GM23338 (cell line): ENCODE data around the gene TMEM59. TPM values are rescaled to one million over a fixed set of nuclear protein-coding genes. Genes with fewer than 3 reads are reported as not detected.
"Not testable (repeated sequence)": the region's sequence is repeated elsewhere in the genome, so short reads cannot be mapped to it uniquely, and the experiment has no call there.

ENCODE experiments used
- ATAC-seq: fragments of 200-7000 bp; cut with Tn5 transposase; 3 replicates; pipeline ENCODE4 v1.9.1; 2020
- DNase-seq: peaks from one replicate; pipeline ENCODE4 v3.0.0-alpha.2; 2015; ENCODE audit warnings: low spot score
- H2AFZ ChIP-seq: fragments of 200-600 bp; sonication (generic); 2 replicates; pipeline ENCODE4 v1.8.0; 2016; ENCODE audit warnings: antibody characterized with exemption, mild to moderate bottlenecking, moderate library complexity
- H3F3A ChIP-seq: fragments of 200-600 bp; sonication (generic); replicated peaks from 2 replicates; pipeline ENCODE4 v1.8.0; 2017; ENCODE audit warnings: antibody characterized with exemption, mixed run types, low read depth
- H3K27ac ChIP-seq: fragments of 200-600 bp; sonication (generic); 2 replicates; pipeline ENCODE4 v1.6.1; 2016; ENCODE audit warnings: low read depth
- H3K27me3 ChIP-seq: fragments of 200-600 bp; sonication (generic); 2 replicates; pipeline ENCODE4 v1.8.0; 2016; ENCODE audit warnings: mild to moderate bottlenecking, mixed run types, moderate library complexity; ENCODE audit not compliant: insufficient read depth
- H3K36me3 ChIP-seq: fragments of 200-600 bp; sonication (generic); 2 replicates; pipeline ENCODE4 v1.8.0; 2016; ENCODE audit warnings: mild to moderate bottlenecking; ENCODE audit not compliant: insufficient read depth
- H3K4me1 ChIP-seq: fragments of 200-600 bp; sonication (generic); 2 replicates; pipeline ENCODE4 v1.8.0; 2016; ENCODE audit warnings: mild to moderate bottlenecking, moderate library complexity; ENCODE audit not compliant: insufficient read depth
- H3K4me2 ChIP-seq: fragments of 200-600 bp; sonication (generic); 2 replicates; pipeline ENCODE4 v1.7.1; 2017; ENCODE audit warnings: mixed run types
- H3K4me3 ChIP-seq: fragments of 200-600 bp; sonication (generic); 2 replicates; pipeline ENCODE4 v1.6.1; 2016; ENCODE audit warnings: mixed run types
- H3K79me2 ChIP-seq: fragments of 200-600 bp; sonication (generic); replicated peaks from 2 replicates; pipeline ENCODE4 v1.8.0; 2017; ENCODE audit warnings: mild to moderate bottlenecking; ENCODE audit not compliant: insufficient read depth
- H3K9me2 ChIP-seq: fragments of 200-600 bp; sonication (generic); 2 replicates; pipeline ENCODE4 v1.8.0; 2017; ENCODE audit not compliant: insufficient read depth
- H4K20me1 ChIP-seq: fragments of 200-600 bp; sonication (generic); replicated peaks from 2 replicates; pipeline ENCODE4 v1.8.0; 2017; ENCODE audit warnings: mild to moderate bottlenecking; ENCODE audit not compliant: insufficient read depth
- H3K27ac Mint-ChIP-seq: 2 replicates; pipeline ENCODE4 v1.8.0; 2020; ENCODE audit warnings: inconsistent platforms, mild to moderate bottlenecking, moderate library complexity, mixed read lengths
- H3K27me3 Mint-ChIP-seq: 3 replicates; pipeline ENCODE4 v1.8.0; 2022; ENCODE audit warnings: low read depth, mild to moderate bottlenecking, moderate library complexity, mixed read lengths, inconsistent platforms; ENCODE audit not compliant: insufficient read depth, poor library complexity
- H3K36me3 Mint-ChIP-seq: 3 replicates; pipeline ENCODE4 v1.8.0; 2021; ENCODE audit warnings: low read depth, mild to moderate bottlenecking, inconsistent platforms, moderate library complexity, mixed read lengths
- H3K4me1 Mint-ChIP-seq: 3 replicates; pipeline ENCODE4 v1.8.0; 2020; ENCODE audit warnings: mild to moderate bottlenecking, inconsistent platforms, mixed read lengths
- H3K4me3 Mint-ChIP-seq: 3 replicates; pipeline ENCODE4 v1.8.0; 2021; ENCODE audit warnings: moderate library complexity, mild to moderate bottlenecking, inconsistent platforms, mixed read lengths
- H3K9me3 Mint-ChIP-seq: 3 replicates; pipeline ENCODE4 v1.8.0; 2020; ENCODE audit warnings: moderate library complexity, mild to moderate bottlenecking, inconsistent platforms, mixed read lengths
- CTCF ChIP-seq, 2 experiments: fragments of 200-600 bp in 1 of 2; sonication (generic) in 1 of 2; conservative IDR thresholded peaks; 2 replicates each; pipeline versions ENCODE4 v1.5.1 to v1.6.1; 2016 to 2017; ENCODE audit warnings: antibody characterized with exemption in 2 of 2, low read depth in 2 of 2, mild to moderate bottlenecking in 2 of 2, moderate library complexity in 1 of 2
- EZH2 ChIP-seq: fragments of 200-600 bp; sonication (generic); IDR thresholded peaks from one replicate; pipeline ENCODE4 v1.8.0; 2017; ENCODE audit warnings: antibody characterized with exemption, mild to moderate bottlenecking, low read depth; ENCODE audit not compliant: unreplicated experiment
- EZH2phosphoT487 ChIP-seq: fragments of 200-600 bp; sonication (generic); IDR thresholded peaks from one replicate; pipeline ENCODE4 v1.8.1; 2018; ENCODE audit warnings: antibody characterized with exemption; ENCODE audit not compliant: unreplicated experiment
- NANOG ChIP-seq: IDR thresholded peaks from 2 replicates; pipeline ENCODE4 v1.6.1; 2016; ENCODE audit warnings: antibody characterized with exemption, borderline replicate concordance
- POLR2AphosphoS5 ChIP-seq: IDR thresholded peaks from 2 replicates; pipeline ENCODE4 v1.6.1; 2016; ENCODE audit warnings: antibody characterized with exemption, low read depth
- REST ChIP-seq: IDR thresholded peaks from one replicate; pipeline ENCODE4 v1.6.1; 2018; ENCODE audit warnings: antibody characterized with exemption; ENCODE audit not compliant: unreplicated experiment
- STAT1 ChIP-seq: IDR thresholded peaks from one replicate; pipeline ENCODE4 v1.6.1; 2016; ENCODE audit warnings: antibody characterized with exemption; ENCODE audit not compliant: unreplicated experiment
- ZNF114 ChIP-seq: fragments of 250-450 bp; sonication (Bioruptor Pico); IDR thresholded peaks from 2 replicates; pipeline ENCODE4 v1.5.0; 2020; ENCODE audit warnings: mild to moderate bottlenecking, moderate library complexity
- ZNF331 ChIP-seq: fragments of 250-450 bp; sonication (Bioruptor Pico); IDR thresholded peaks from 2 replicates; pipeline ENCODE4 v1.5.0; 2020; ENCODE audit warnings: low read depth, mild to moderate bottlenecking, moderate library complexity
- ZNF462 ChIP-seq: fragments of 250-450 bp; sonication (Bioruptor Pico); IDR thresholded peaks from 2 replicates; pipeline ENCODE4 v1.5.0; 2020; ENCODE audit warnings: mild to moderate bottlenecking, moderate library complexity
- polyA plus RNA-seq: library from polyadenylated mRNA; unstranded; fragments of >200 nt; fragmentation: Nextera tagmentation; extraction: Ambion mirVana; gene quantifications from 2 replicates; pipeline ENCODE4 v1.2.1, GENCODE V29; 2016
- total RNA-seq: library from RNA; depleted of rRNA; stranded (reverse); fragments of >200 nt; shearing (Covaris generic); gene quantifications from 2 replicates; pipeline ENCODE4 v1.2.3, GENCODE V29; 2014

TMEM59 gene
- total and polyA plus RNA-seq, 2 experiments from 2014 or later, result 81.9 to 132 TPM

- no peak for TF ChIP-seq CTCF (conservative IDR thresholded peaks at IDR 0.05; ENCODE audit: low read depth in 2 of 2)
- TF ChIP-seq EZH2, result no peak
- TF ChIP-seq REST, result no peak
- TF ChIP-seq ZNF331, result no peak
- no peak for TF ChIP-seq ZNF462 (CRISPR knock-in tag)
- no peak for TF ChIP-seq NANOG
- no peak for TF ChIP-seq ZNF114 (CRISPR knock-in tag)
- no peak for TF ChIP-seq EZH2phosphoT487
- no peak for TF ChIP-seq STAT1
- TF ChIP-seq POLR2AphosphoS5, result no peak
- no peak overlapping the region for H2AFZ ChIP-seq
- Mint-ChIP-seq H3K27me3 (no peaks in the 10 kb centered on the region), H3K4me1 (no peaks in the 10 kb centered on the region), H3K4me3 (no peak overlapping the region), H3K9me3 (peaks cover 4% of the 10 kb centered on the region; the same call in 1 of the 3 replicates), H3K36me3 (no peaks in the 10 kb centered on the region), H3K27ac (no peak overlapping the region)
- no peaks in the 10 kb centered on the region for H4K20me1 ChIP-seq
- no peak overlapping the region for H3K4me2 ChIP-seq
- H3K9me2 ChIP-seq, result no peaks in the 10 kb centered on the region
- DNase-seq (no peak), ATAC-seq (no peak)
- H3K36me3 ChIP-seq, result no peaks in the 10 kb centered on the region
- no peaks in the 10 kb centered on the region for H3F3A ChIP-seq
- no peaks in the 10 kb centered on the region for H3K79me2 ChIP-seq
- no peaks in the 10 kb centered on the region for H3K27me3 ChIP-seq
- no peak overlapping the region for H3K27ac ChIP-seq
- H3K4me3 ChIP-seq, result no peak overlapping the region
- no peaks in the 10 kb centered on the region for H3K4me1 ChIP-seq
These were observed 57.3 kb downstream of the TMEM59 start for GRCh38 chr1:53995683-53996082.

GRCh38 chr1:53994516-53994915, 58.5 kb downstream of the TMEM59 start:
- H4K20me1 ChIP-seq, H3K4me3 ChIP-seq, H3K79me2 ChIP-seq, H3K27ac Mint-ChIP-seq, H3K27me3 Mint-ChIP-seq, H3F3A ChIP-seq, H3K9me3 Mint-ChIP-seq, DNase-seq, H2AFZ ChIP-seq, H3K4me3 Mint-ChIP-seq, ATAC-seq, H3K27ac ChIP-seq, H3K4me2 ChIP-seq, H3K36me3 Mint-ChIP-seq, H3K36me3 ChIP-seq, H3K4me1 Mint-ChIP-seq, H3K4me1 ChIP-seq, H3K9me2 ChIP-seq, H3K27me3 ChIP-seq: not testable (repeated sequence)
